Uterus (tissue), 4 donors: Measurements from ENCODE around the gene KCNAB2. TPM values are rescaled to one million over a fixed set of nuclear protein-coding genes. Genes with fewer than 3 reads are reported as not detected.

Source experiments
- DNase-seq, 2 donors: peaks; one replicate each; pipeline ENCODE4 v3.0.0-alpha.2; 2019 to 2020
- H3K27ac ChIP-seq, 2 donors: fragments of 200-600 bp; sonication (generic); 1 replicate in 1 of 2; 2 replicates in 1 of 2; pipeline ENCODE4 v1.5.1; 2016 to 2018
- H3K27me3 ChIP-seq, 2 donors: fragments of 200-600 bp; sonication (generic); one replicate each; pipeline ENCODE4 v1.5.1; 2018 to 2019; ENCODE audit warnings: control low read depth in 1 of 2
- H3K36me3 ChIP-seq, 2 donors: fragments of 200-600 bp; sonication (generic); one replicate each; pipeline ENCODE4 v1.5.1; 2019; ENCODE audit warnings: control low read depth in 1 of 2
- H3K4me1 ChIP-seq, 2 donors: fragments of 200-600 bp; sonication (generic); one replicate each; pipeline ENCODE4 v1.5.1; 2018 to 2019; ENCODE audit warnings: control low read depth in 1 of 2
- H3K4me3 ChIP-seq, 2 donors: fragments of 200-600 bp; sonication (generic); 1 replicate in 1 of 2; 2 replicates in 1 of 2; pipeline ENCODE4 v1.5.1; 2018 to 2019; ENCODE audit warnings: mild to moderate bottlenecking in 1 of 2
- H3K9me3 ChIP-seq, 2 donors: fragments of 200-600 bp; sonication (generic); one replicate each; pipeline ENCODE4 v1.5.1; 2019; ENCODE audit warnings: control low read depth in 1 of 2
- CTCF ChIP-seq, 4 experiments: fragments of 200-600 bp in 2 of 4; fragments of 450-650 bp in 2 of 4; sonication (generic) in 2 of 4; IDR thresholded peaks; one replicate each; pipeline ENCODE4 v1.5.1; 2016 to 2019; ENCODE audit warnings: antibody characterized with exemption in 4 of 4, mild to moderate bottlenecking in 2 of 4, moderate library complexity in 1 of 4
- POLR2A ChIP-seq, 2 donors: fragments of 450-650 bp; IDR thresholded peaks; one replicate each; pipeline ENCODE4 v1.6.1; 2016; ENCODE audit warnings: antibody characterized with exemption in 2 of 2, mild to moderate bottlenecking in 1 of 2, moderate library complexity in 1 of 2
- intact Hi-C: fragments of 100-400 bp; cut with DNase I; formaldehyde crosslinking; loops from one replicate; pipeline ENCODE4 v1.15.1; 2023; ENCODE audit warnings: low total_unique reads
- total RNA-seq, 4 donors: library from RNA; depleted of rRNA in 3 of 4; stranded (reverse); fragments of >200 nt in 3 of 4; gene quantifications; one replicate each; pipeline versions ENCODE4 v1.1.0 to v1.2.4, GENCODE V29; 2014 to 2023
- donor health status: DM: yes; HTN: yes; CAD: no.

KCNAB2 gene
- total RNA-seq, 4 donors from 2014 or later: 1.5 to 21.2 (median 12.9) TPM

GRCh38 chr1:6011946-6012258, 33.8 kb upstream of the KCNAB2 start:
- Histone ChIP-seq H3K4me3 (no peak overlapping the region), H3K27me3 (no peaks in the 10 kb centered on the region)
- intact Hi-C loops: loop anchor here (10.0 kb wide), 1 partner anchor 1193 kb away; no protein-coding TSS in a partner anchor

GRCh38 chr1:6012529-6013318, 33.0 kb upstream of the KCNAB2 start:
- Histone ChIP-seq H3K27ac (no peak overlapping the region), H3K27me3 (no peaks in the 10 kb centered on the region), H3K4me1 (no peaks in the 10 kb centered on the region), H3K36me3 (no peaks in the 10 kb centered on the region), H3K9me3 (no peaks in the 10 kb centered on the region), H3K4me3 (no peak overlapping the region)
- TF ChIP-seq CTCF (IDR thresholded peaks at IDR 0.05) (no peak), POLR2A (IDR thresholded peaks at IDR 0.05) (no peak)
- DNase-seq: no peak
- intact Hi-C loops: loop anchor here (10.0 kb wide), 1 partner anchor 1192 kb away; no protein-coding TSS in a partner anchor

More at GRCh38 chr1:6011946-6012258, 33.8 kb upstream of the KCNAB2 start:
- Histone ChIP-seq H3K9me3 (no peaks in the 10 kb centered on the region), H3K4me1 (no peaks in the 10 kb centered on the region), H3K27ac (no peak overlapping the region), H3K36me3 (no peaks in the 10 kb centered on the region)
- TF ChIP-seq CTCF (IDR thresholded peaks at IDR 0.05): no peak
- TF ChIP-seq POLR2A (IDR thresholded peaks at IDR 0.05): no peak
- DNase-seq: no peak

DNA sequence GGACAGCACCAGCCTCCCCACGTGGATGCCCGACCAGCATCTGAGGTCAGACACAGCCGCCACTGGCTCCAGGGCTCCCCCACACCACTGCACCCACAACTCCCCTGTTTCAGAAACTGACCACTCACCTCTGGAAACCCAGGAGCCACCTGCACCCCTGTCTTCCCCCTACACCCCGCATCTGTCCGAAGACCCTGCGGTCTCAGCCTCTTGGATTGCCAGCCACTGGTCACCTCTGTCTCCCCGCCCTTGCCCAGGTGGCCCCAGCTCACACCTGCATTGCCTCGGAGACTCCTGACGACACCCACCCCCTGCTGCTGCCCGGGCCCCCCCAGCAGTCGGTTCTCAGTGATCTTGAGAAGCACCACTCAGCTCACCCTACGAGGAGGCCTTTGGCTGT, 32.2 kb upstream of the KCNAB2 start:
- Histone ChIP-seq H3K4me3 (no peak overlapping the region), H3K27me3 (no peaks in the 10 kb centered on the region)
- intact Hi-C loops: loop anchor here (10.0 kb wide), 1 partner anchor 1191 kb away; no protein-coding TSS in a partner anchor

DNA sequence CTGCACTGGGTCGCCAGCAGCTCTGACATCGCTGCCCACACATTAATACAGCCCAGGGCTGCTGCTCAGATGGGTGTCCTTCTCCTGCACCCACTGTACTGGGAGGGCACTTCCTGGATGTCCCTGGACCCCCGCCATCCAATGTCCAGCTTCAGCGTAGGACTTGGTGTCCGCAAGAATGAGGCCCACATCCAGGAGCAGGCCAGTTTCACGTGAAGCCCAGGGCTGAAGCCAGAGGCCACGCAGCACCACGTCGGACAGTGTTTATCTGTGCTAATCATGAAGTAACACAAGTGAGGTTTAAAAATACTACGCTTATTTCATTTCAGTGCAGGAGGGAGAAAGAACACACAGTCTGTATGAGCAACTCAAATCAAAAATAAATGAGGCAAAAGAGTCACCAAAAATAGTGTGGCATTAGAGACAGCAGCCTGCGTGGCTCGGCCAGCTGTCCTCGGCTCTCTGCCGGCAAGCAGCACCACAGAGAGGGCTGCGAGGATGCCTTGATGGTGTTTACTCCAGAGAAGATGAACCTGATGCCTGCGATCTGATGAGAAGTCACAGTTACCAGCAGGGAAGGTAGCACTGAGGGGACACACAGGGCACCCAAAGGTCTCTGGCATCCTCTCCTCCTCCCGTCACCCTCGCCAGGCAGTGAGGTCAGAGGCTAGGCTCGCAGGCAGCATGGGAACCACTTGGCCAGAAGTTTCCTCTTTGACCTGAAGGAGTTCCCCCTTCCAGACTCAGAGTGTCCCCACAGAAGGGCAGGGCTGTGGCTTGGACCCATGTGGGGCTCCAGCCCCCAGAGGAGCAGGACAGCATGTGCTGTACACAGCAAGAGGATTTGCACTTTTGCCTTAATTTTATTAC, 31.3 kb upstream of the KCNAB2 start:
- H3K27ac ChIP-seq: no peak overlapping the region
- DNase-seq: no peak
- H3K27me3 ChIP-seq: no peaks in the 10 kb centered on the region
- no peaks in the 10 kb centered on the region for H3K9me3 ChIP-seq
- no peak for TF ChIP-seq POLR2A (IDR thresholded peaks at IDR 0.05)
- no peak for TF ChIP-seq CTCF (IDR thresholded peaks at IDR 0.05)
- no peaks in the 10 kb centered on the region for H3K4me1 ChIP-seq
- intact Hi-C loops: loop anchor here (10.0 kb wide), 1 partner anchor 1190 kb away; no protein-coding TSS in a partner anchor
- no peaks in the 10 kb centered on the region for H3K36me3 ChIP-seq
- no peak overlapping the region for H3K4me3 ChIP-seq

More for the DNA sequence above, 32.2 kb upstream of the KCNAB2 start:
- no peaks in the 10 kb centered on the region for H3K9me3 ChIP-seq
- no peak overlapping the region for H3K27ac ChIP-seq
- no peak for DNase-seq
- no peaks in the 10 kb centered on the region for H3K36me3 ChIP-seq
- H3K4me1 ChIP-seq: no peaks in the 10 kb centered on the region
- TF ChIP-seq CTCF (IDR thresholded peaks at IDR 0.05) (no peak), POLR2A (IDR thresholded peaks at IDR 0.05) (no peak)
